WTC11 (cell line): ENCODE measurements around the gene FRAT1. TPM values are rescaled to one million over a fixed set of nuclear protein-coding genes. Genes with fewer than 3 reads are reported as not detected.

ENCODE experiments used
- ATAC-seq: fragments of 200-7000 bp; cut with Tn5 transposase; 2 replicates; pipeline ENCODE4 v1.10.0; 2021; ENCODE audit warnings: mild to moderate bottlenecking, moderate library complexity
- CTCF ChIA-PET: fragments of 300-600 bp; sonication (Branson Sonifier 250); formaldehyde crosslinking; loops from one replicate; lab custom pipeline; 2021; ENCODE audit warnings: antibody characterized with exemption; lab: Charles Lee
- POLR2A ChIA-PET: fragments of 350-600 bp; sonication (Branson Sonifier 250); formaldehyde crosslinking; loops from one replicate; lab custom pipeline; 2021; ENCODE audit warnings: antibody characterized with exemption; lab: Charles Lee
- DNase-seq: peaks from one replicate; pipeline ENCODE4 v3.0.0; 2021; ENCODE audit warnings: low spot score
- H3K27ac Mint-ChIP-seq: 2 replicates; pipeline ENCODE4 v1.8.0; 2021; ENCODE audit warnings: mixed read lengths
- H3K27me3 Mint-ChIP-seq: 2 replicates; pipeline ENCODE4 v1.8.0; 2021; ENCODE audit warnings: low read depth, mild to moderate bottlenecking, moderate library complexity, mixed read lengths
- H3K36me3 Mint-ChIP-seq: 2 replicates; pipeline ENCODE4 v1.8.0; 2021; ENCODE audit warnings: mixed read lengths
- H3K4me1 Mint-ChIP-seq: 2 replicates; pipeline ENCODE4 v1.8.0; 2022; ENCODE audit warnings: mixed read lengths
- H3K4me3 Mint-ChIP-seq: 2 replicates; pipeline ENCODE4 v1.8.0; 2021; ENCODE audit warnings: mild to moderate bottlenecking, moderate library complexity, mixed read lengths
- H3K9me3 Mint-ChIP-seq: 2 replicates; pipeline ENCODE4 v1.8.0; 2021; ENCODE audit warnings: mixed read lengths
- ARID4B ChIP-seq: sonication (generic); formaldehyde crosslinking; IDR thresholded peaks from 2 replicates; pipeline ENCODE4 v1.8.0; 2023; ENCODE audit warnings: missing genetic modification reagents, mild to moderate bottlenecking, borderline replicate concordance
- FOXP1 ChIP-seq: sonication (generic); formaldehyde crosslinking; IDR thresholded peaks from 2 replicates; pipeline ENCODE4 v1.8.0; 2022; ENCODE audit warnings: missing genetic modification reagents, mild to moderate bottlenecking, moderate library complexity, borderline replicate concordance
- GABPB1 ChIP-seq: sonication (generic); formaldehyde crosslinking; IDR thresholded peaks from 2 replicates; pipeline ENCODE4 v1.8.1; 2023; ENCODE audit warnings: mild to moderate bottlenecking, missing genetic modification reagents
- NFYB ChIP-seq: sonication (generic); formaldehyde crosslinking; conservative IDR thresholded peaks from 2 replicates; pipeline ENCODE4 v1.8.0; 2022; ENCODE audit warnings: low read depth, missing genetic modification reagents
- NR1H2 ChIP-seq: sonication (generic); formaldehyde crosslinking; IDR thresholded peaks from 2 replicates; pipeline ENCODE4 v1.9.0; 2021; ENCODE audit warnings: mild to moderate bottlenecking, moderate library complexity, missing genetic modification reagents
- NR2C2 ChIP-seq: sonication (generic); formaldehyde crosslinking; IDR thresholded peaks from 2 replicates; pipeline ENCODE4 v1.8.0; 2022; ENCODE audit warnings: mild to moderate bottlenecking, missing genetic modification reagents
- NR3C1 ChIP-seq: sonication (generic); formaldehyde crosslinking; conservative IDR thresholded peaks from 2 replicates; pipeline ENCODE4 v1.8.1; 2023; ENCODE audit warnings: low read depth, mild to moderate bottlenecking, missing genetic modification reagents
- OVOL2 ChIP-seq: fragments of 250-450 bp; sonication (Bioruptor Pico); IDR thresholded peaks from 2 replicates; pipeline ENCODE4 v1.9.0; 2021; ENCODE audit warnings: mild to moderate bottlenecking, borderline replicate concordance
- SMAD4 ChIP-seq: sonication (generic); formaldehyde crosslinking; IDR thresholded peaks from 2 replicates; pipeline ENCODE4 v1.8.0; 2022; ENCODE audit warnings: mild to moderate bottlenecking, missing genetic modification reagents
- ZNF232 ChIP-seq: sonication (generic); formaldehyde crosslinking; IDR thresholded peaks from 2 replicates; pipeline ENCODE4 v1.8.0; 2022; ENCODE audit warnings: mild to moderate bottlenecking, missing genetic modification reagents
- total RNA-seq: library from RNA; stranded (reverse); gene quantifications from 3 replicates; pipeline ENCODE4 v1.2.3, GENCODE V29; 2021
- TF ChIP-seq, protein P1 (sequence below): sonication (generic); formaldehyde crosslinking; conservative IDR thresholded peaks from 2 replicates; pipeline ENCODE4 v1.8.1; 2022; ENCODE audit warnings: mild to moderate bottlenecking, missing genetic modification reagents
- TF ChIP-seq, protein P2 (sequence below): fragments of 250-450 bp; sonication (Bioruptor Pico); IDR thresholded peaks from 2 replicates; pipeline ENCODE4 v1.9.0; 2021; ENCODE audit warnings: mild to moderate bottlenecking, borderline replicate concordance
- TF ChIP-seq, protein P3 (sequence below): sonication (generic); formaldehyde crosslinking; IDR thresholded peaks from 2 replicates; pipeline ENCODE4 v1.8.1; 2023; ENCODE audit warnings: mild to moderate bottlenecking, missing genetic modification reagents, moderate library complexity

The FRAT1 gene
- total RNA-seq, 1 experiment from 2014 or later, result 8.2 TPM

- ChIA-PET CTCF (interaction anchor here (0.8 to 1.2 kb wide), 2 partner anchors 49 to 255 kb away, joined by 3 to 8 read pairs; no protein-coding TSS in a partner anchor), POLR2A (interaction anchor here (0.5 to 0.8 kb wide), 3 partner anchors 34 to 814 kb away, joined by 3 to 8 read pairs (median 4); no protein-coding TSS in a partner anchor)
- H3K9me3 Mint-ChIP-seq, result no peaks in the 10 kb centered on the region
- no peaks in the 10 kb centered on the region for H3K27me3 Mint-ChIP-seq
- H3K4me3 Mint-ChIP-seq, result no peak overlapping the region
- peaks cover 54% of the 10 kb centered on the region for H3K4me1 Mint-ChIP-seq
- peaks cover 10% of the 10 kb centered on the region for H3K36me3 Mint-ChIP-seq
- peak overlapping the region; percentile 80 for H3K27ac Mint-ChIP-seq
- DNase-seq, result no peak
- no peak for ATAC-seq
- TF ChIP-seq NFYB (CRISPR knock-in tag), result no peak
- TF ChIP-seq FOXP1 (CRISPR knock-in tag), result no peak
- TF ChIP-seq GABPB1 (CRISPR knock-in tag), result peak; percentile 71
These were observed 8.6 kb downstream of the FRAT1 start for GRCh38 chr10:97327348-97328294.

DNA sequence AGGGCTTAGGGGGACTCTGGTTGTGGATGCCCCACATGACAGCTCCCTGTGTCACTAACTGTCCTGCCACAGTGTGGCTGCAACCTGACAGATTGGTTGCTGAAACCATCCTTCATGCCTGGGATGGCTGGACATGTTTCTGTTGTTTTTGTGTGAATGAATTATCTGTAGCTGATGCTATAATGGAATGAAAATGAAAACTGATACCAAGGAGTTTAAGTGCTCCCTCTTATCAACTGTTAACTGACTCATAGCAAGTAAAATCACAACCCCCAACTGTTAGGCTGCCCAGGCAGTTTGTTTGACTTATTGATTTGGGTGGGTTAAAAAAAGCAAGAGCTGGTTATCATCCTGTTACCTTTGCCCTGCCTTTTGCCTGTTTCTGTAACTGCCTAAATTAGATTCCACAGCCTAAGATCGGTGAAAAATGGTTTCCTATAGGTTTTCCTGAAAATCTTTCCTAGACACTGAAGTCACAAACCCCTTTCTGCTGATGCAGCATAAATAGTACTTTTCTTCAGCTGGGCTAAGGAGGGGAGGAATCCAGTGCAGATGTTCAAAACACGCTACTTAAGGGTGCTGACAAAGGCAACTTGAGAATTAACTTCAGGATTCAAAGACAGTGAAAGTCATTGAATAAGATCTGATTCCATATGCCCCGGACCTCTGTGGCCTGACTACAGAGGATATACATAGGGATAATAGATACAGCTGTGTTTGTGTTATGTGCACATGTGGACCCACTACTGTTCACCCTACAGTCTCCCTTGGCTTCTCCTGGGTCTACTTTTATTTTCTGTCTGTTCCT, 9.8 kb downstream of the FRAT1 start:
- no peaks in the 10 kb centered on the region for H3K9me3 Mint-ChIP-seq
- peaks cover 54% of the 10 kb centered on the region for H3K4me1 Mint-ChIP-seq
- ATAC-seq (no peak), DNase-seq (no peak)
- TF ChIP-seq NR2C2 (CRISPR knock-in tag) (no peak), ARID4B (CRISPR knock-in tag) (no peak), GABPB1 (CRISPR knock-in tag) (peak; percentile 70; the same call in 1 of the 2 replicates), NR3C1 (CRISPR knock-in tag) (no peak)
- H3K4me3 Mint-ChIP-seq, result no peak overlapping the region
- CTCF ChIA-PET, result interaction anchor here (3.9 kb wide), 1 partner anchor 9 kb away, joined by 12 read pairs; the partner anchor contains the start of gene FRAT1
- POLR2A ChIA-PET, result interaction anchor here (0.7 to 5.9 kb wide), 2 partner anchors 9 to 10 kb away, joined by 3 to 46 read pairs; partner anchors contain the start of gene FRAT1
- H3K36me3 Mint-ChIP-seq, result peaks cover 10% of the 10 kb centered on the region
- no peaks in the 10 kb centered on the region for H3K27me3 Mint-ChIP-seq
- H3K27ac Mint-ChIP-seq, result peak overlapping the region; percentile 51; the same call in 1 of the 2 replicates

DNA sequence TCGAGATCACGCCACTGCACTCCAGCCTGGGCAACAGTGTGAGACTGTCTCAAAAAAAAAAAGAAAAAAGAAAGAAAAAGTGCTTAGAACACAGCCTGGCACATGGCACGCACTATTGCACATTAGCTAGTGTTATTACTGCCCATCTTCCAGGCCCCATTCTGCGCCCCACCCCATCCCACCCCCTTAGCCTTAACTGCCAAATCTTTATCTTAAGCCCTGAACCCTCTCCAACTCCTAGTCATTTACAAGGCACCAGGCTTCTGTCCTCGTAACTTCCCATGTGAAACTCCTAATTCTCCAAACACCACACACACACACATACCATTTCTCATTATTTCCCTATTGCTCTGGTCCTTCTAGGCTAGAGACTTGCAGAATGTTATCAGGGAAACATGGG, 10.7 kb downstream of the FRAT1 start:
- POLR2A ChIA-PET, result interaction anchor here (5.9 kb wide), 1 partner anchor 10 kb away, joined by 46 read pairs; the partner anchor contains the start of gene FRAT1
- peaks cover 54% of the 10 kb centered on the region for H3K4me1 Mint-ChIP-seq
- no peaks in the 10 kb centered on the region for H3K9me3 Mint-ChIP-seq
- ATAC-seq, result no peak
- peaks cover 10% of the 10 kb centered on the region for H3K36me3 Mint-ChIP-seq
- no peak for DNase-seq
- peak overlapping the region; percentile 35; the same call in 1 of the 2 replicates for H3K27ac Mint-ChIP-seq
- no peak overlapping the region for H3K4me3 Mint-ChIP-seq
- no peaks in the 10 kb centered on the region for H3K27me3 Mint-ChIP-seq
- CTCF ChIA-PET, result interaction anchor here (3.9 kb wide), 1 partner anchor 10 kb away, joined by 12 read pairs; the partner anchor contains the start of gene FRAT1
- TF ChIP-seq, protein P1, sequence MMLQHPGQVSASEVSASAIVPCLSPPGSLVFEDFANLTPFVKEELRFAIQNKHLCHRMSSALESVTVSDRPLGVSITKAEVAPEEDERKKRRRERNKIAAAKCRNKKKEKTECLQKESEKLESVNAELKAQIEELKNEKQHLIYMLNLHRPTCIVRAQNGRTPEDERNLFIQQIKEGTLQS (CRISPR knock-in tag), result no peak
- TF ChIP-seq SMAD4 (CRISPR knock-in tag) (no peak), NR1H2 (no peak), OVOL2 (CRISPR knock-in tag) (no peak), ZNF232 (CRISPR knock-in tag) (no peak)
- TF ChIP-seq, protein P2, sequence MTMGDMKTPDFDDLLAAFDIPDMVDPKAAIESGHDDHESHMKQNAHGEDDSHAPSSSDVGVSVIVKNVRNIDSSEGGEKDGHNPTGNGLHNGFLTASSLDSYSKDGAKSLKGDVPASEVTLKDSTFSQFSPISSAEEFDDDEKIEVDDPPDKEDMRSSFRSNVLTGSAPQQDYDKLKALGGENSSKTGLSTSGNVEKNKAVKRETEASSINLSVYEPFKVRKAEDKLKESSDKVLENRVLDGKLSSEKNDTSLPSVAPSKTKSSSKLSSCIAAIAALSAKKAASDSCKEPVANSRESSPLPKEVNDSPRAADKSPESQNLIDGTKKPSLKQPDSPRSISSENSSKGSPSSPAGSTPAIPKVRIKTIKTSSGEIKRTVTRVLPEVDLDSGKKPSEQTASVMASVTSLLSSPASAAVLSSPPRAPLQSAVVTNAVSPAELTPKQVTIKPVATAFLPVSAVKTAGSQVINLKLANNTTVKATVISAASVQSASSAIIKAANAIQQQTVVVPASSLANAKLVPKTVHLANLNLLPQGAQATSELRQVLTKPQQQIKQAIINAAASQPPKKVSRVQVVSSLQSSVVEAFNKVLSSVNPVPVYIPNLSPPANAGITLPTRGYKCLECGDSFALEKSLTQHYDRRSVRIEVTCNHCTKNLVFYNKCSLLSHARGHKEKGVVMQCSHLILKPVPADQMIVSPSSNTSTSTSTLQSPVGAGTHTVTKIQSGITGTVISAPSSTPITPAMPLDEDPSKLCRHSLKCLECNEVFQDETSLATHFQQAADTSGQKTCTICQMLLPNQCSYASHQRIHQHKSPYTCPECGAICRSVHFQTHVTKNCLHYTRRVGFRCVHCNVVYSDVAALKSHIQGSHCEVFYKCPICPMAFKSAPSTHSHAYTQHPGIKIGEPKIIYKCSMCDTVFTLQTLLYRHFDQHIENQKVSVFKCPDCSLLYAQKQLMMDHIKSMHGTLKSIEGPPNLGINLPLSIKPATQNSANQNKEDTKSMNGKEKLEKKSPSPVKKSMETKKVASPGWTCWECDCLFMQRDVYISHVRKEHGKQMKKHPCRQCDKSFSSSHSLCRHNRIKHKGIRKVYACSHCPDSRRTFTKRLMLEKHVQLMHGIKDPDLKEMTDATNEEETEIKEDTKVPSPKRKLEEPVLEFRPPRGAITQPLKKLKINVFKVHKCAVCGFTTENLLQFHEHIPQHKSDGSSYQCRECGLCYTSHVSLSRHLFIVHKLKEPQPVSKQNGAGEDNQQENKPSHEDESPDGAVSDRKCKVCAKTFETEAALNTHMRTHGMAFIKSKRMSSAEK (CRISPR knock-in tag), result no peak
- TF ChIP-seq, protein P3, sequence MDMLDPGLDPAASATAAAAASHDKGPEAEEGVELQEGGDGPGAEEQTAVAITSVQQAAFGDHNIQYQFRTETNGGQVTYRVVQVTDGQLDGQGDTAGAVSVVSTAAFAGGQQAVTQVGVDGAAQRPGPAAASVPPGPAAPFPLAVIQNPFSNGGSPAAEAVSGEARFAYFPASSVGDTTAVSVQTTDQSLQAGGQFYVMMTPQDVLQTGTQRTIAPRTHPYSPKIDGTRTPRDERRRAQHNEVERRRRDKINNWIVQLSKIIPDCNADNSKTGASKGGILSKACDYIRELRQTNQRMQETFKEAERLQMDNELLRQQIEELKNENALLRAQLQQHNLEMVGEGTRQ (CRISPR knock-in tag), result no peak
